ENCODE data around the gene HGD.

Gene HGD

GRCh38 chr3:120706950-120707349 is 24.9 kb upstream of the HGD start:
- H3K27ac ChIP-seq: no peak overlapping the region
- TF ChIP-seq, protein P1, sequence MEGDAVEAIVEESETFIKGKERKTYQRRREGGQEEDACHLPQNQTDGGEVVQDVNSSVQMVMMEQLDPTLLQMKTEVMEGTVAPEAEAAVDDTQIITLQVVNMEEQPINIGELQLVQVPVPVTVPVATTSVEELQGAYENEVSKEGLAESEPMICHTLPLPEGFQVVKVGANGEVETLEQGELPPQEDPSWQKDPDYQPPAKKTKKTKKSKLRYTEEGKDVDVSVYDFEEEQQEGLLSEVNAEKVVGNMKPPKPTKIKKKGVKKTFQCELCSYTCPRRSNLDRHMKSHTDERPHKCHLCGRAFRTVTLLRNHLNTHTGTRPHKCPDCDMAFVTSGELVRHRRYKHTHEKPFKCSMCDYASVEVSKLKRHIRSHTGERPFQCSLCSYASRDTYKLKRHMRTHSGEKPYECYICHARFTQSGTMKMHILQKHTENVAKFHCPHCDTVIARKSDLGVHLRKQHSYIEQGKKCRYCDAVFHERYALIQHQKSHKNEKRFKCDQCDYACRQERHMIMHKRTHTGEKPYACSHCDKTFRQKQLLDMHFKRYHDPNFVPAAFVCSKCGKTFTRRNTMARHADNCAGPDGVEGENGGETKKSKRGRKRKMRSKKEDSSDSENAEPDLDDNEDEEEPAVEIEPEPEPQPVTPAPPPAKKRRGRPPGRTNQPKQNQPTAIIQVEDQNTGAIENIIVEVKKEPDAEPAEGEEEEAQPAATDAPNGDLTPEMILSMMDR (IDR thresholded peaks at IDR 0.05): no peak
- no peak for TF ChIP-seq ZFX (IDR thresholded peaks at IDR 0.05; ENCODE audit: borderline replicate concordance)

DNA sequence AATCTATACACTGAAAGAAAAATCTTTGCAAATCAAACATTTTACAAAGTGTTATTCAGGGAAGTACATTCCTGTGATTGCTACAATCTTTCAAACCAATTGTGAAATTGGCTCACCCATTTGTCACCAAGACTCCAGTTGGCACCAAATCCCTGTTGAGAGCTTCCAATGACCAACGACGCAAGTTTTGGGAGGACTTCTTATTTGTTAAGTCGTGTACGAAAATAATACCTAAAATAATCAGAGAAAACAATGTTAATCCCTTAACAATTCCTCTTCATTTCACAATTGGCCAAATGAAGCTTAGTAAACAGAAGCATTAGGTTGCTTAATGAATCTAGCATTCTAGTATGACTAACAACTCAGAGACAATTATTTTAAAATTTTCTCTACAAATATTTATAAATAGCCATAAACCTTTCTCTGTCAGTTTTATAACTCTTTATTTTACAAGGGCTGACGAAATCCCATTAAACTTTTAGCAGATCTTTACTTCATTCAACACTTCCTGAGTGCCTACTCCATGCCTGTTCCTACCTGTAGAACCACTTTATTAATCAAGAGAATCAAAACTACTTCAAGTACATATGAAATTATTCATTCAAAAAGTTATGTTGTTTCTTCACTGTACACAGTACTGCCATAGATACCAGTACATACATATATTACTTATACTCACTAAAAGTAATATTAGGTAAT is 24.0 kb upstream of the HGD start:
- TF ChIP-seq, protein P1 (IDR thresholded peaks at IDR 0.05): no peak
- no peak for TF ChIP-seq ZFX (IDR thresholded peaks at IDR 0.05; ENCODE audit: borderline replicate concordance)
- H3K27ac ChIP-seq: no peak overlapping the region

DNA sequence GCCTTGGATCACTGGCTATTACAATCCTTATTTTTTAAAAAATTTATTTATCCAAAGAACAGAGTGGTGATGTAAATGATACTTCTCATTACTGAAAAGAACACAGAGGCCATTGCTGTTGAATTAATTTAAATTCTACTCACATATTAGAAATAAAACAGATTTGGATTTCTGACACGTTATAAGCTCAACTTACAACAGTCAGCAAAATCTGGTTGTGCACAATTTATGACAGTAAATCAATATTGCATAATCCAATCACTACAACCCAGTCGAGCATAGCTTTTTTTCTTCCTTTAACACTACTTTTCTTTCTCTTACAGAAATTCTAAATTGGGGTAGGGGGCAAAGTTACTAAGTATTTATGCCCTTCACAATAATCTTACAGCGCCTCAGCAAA is 17.3 kb upstream of the HGD start:
- no peak for TF ChIP-seq ZFX (IDR thresholded peaks at IDR 0.05; ENCODE audit: borderline replicate concordance)
- TF ChIP-seq, protein P1 (IDR thresholded peaks at IDR 0.05): no peak
- H3K27ac ChIP-seq: no peak overlapping the region

GRCh38 chr3:120693439-120694171 is 11.6 kb upstream of the HGD start:
- TF ChIP-seq ZFX (IDR thresholded peaks at IDR 0.05; ENCODE audit: borderline replicate concordance): no peak
- TF ChIP-seq, protein P1 (IDR thresholded peaks at IDR 0.05): no peak
- peak overlapping the region; percentile 86 for H3K27ac ChIP-seq

DNA sequence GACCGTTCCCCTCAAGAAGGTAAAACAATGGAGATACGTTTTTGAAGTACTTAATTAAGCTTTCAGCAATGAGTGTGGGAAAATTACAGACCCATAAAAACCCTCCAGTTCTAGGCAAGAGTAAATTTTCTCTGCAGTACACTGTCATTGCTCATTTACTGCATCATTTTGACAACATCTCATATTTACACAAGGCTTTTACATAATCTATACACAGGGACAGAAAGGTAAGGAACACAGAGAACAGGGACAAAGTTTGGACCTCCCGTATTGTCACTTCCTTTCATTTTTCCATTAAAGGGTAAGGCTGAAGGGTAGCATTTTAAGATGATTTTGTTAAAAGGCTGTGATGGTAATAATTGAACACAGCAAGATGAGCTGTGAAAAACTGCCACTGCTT is 7.4 kb upstream of the HGD start:
- TF ChIP-seq, protein P1 (IDR thresholded peaks at IDR 0.05): no peak
- TF ChIP-seq ZFX (IDR thresholded peaks at IDR 0.05; ENCODE audit: borderline replicate concordance): no peak
- H3K27ac ChIP-seq: peak overlapping the region; percentile 34

DNA sequence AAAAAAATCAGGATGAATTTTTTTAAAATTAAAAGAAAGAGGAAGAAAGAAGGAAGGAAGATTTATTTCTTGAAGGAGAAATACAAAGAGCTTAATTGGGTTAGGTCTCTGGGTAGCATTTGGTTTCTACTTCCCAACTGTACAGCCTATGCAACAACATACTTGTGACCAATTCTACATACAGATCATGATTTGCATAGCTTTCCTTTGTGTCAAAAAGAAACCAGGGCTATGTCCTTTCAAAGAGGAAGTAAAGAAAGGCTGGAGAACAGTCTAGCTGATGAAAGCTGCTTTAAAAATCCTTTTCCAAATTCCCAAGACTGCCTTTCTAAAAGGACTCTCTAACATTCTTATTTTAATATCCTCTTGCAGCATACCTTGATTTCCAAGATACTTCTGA is 6.1 kb upstream of the HGD start:
- TF ChIP-seq, protein P1 (IDR thresholded peaks at IDR 0.05): no peak
- TF ChIP-seq ZFX (IDR thresholded peaks at IDR 0.05; ENCODE audit: borderline replicate concordance): no peak
- no peak overlapping the region; the same call in 1 of the 2 replicates for H3K27ac ChIP-seq

- peak overlapping the region; percentile 89 for H3K27ac ChIP-seq
- no peak for TF ChIP-seq ZFX (IDR thresholded peaks at IDR 0.05; ENCODE audit: borderline replicate concordance)
- TF ChIP-seq, protein P1 (IDR thresholded peaks at IDR 0.05): no peak
Measured at GRCh38 chr3:120685411-120685810, 3.4 kb upstream of the HGD start.

Measured in 22Rv1 (cell line).